HG03045 (cell line): Measurements from ENCODE around the gene TMEM145.

Experiments used
- ATAC-seq: cut with Tn5 transposase; IDR thresholded peaks from one replicate; pipeline ENCODE4 v1.9.1; 2021; ENCODE audit warnings: mild to moderate bottlenecking, moderate library complexity; ENCODE audit not compliant: unreplicated experiment

TMEM145 gene

GRCh38 chr19:42277821-42278451, 35.2 kb upstream of the TMEM145 start:
- ATAC-seq, result no peak

- ATAC-seq, result no peak
Measured at GRCh38 chr19:42278452-42279154, 34.5 kb upstream of the TMEM145 start.

GRCh38 chr19:42279155-42279901, 33.8 kb upstream of the TMEM145 start:
- no peak for ATAC-seq

- no peak for ATAC-seq
Measured at GRCh38 chr19:42279902-42280814, 33.0 kb upstream of the TMEM145 start.

- ATAC-seq, result no peak
Measured at GRCh38 chr19:42280815-42281145, 32.3 kb upstream of the TMEM145 start.

- ATAC-seq, result no peak
Measured at GRCh38 chr19:42281146-42281826, 31.8 kb upstream of the TMEM145 start.

GRCh38 chr19:42281827-42282762, 31.0 kb upstream of the TMEM145 start:
- ATAC-seq, result no peak

GRCh38 chr19:42282819-42283187, 30.3 kb upstream of the TMEM145 start:
- ATAC-seq, result no peak

GRCh38 chr19:42283188-42284065, 29.7 kb upstream of the TMEM145 start:
- peak; percentile 46 for ATAC-seq

- peak; percentile 40 for ATAC-seq
Measured at GRCh38 chr19:42284066-42284501, 29.0 kb upstream of the TMEM145 start.

- ATAC-seq, result no peak
Measured at GRCh38 chr19:42284591-42285341, 28.3 kb upstream of the TMEM145 start.

- ATAC-seq, result no peak
Measured at GRCh38 chr19:42285541-42285941, 27.6 kb upstream of the TMEM145 start.

- ATAC-seq, result no peak
Measured at GRCh38 chr19:42285988-42286348, 27.1 kb upstream of the TMEM145 start.

GRCh38 chr19:42286349-42287016, 26.6 kb upstream of the TMEM145 start:
- ATAC-seq, result no peak

- ATAC-seq, result no peak
Measured at GRCh38 chr19:42287017-42287826, 25.9 kb upstream of the TMEM145 start.

- ATAC-seq, result no peak
Measured at GRCh38 chr19:42287827-42288107, 25.3 kb upstream of the TMEM145 start.

- no peak for ATAC-seq
Measured at GRCh38 chr19:42288387-42288786, 24.7 kb upstream of the TMEM145 start.
